Measurements from ENCODE around the gene CNPY1.

DNA sequence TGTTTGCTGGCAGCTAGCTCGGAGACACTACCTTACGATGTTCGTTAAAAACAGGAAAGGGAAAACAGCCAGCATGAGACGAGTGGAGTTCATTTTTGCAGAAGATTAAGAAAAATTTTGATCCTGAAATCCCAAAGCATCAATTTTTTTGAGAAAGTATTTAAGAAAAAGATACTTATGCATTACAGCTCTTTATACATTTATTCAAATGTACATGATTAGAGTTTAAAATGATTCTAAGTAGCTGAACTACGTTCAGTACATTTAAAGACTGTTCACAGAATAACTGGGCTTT is 34.7 kb downstream of the CNPY1 start:
- TF ChIP-seq, protein P1, sequence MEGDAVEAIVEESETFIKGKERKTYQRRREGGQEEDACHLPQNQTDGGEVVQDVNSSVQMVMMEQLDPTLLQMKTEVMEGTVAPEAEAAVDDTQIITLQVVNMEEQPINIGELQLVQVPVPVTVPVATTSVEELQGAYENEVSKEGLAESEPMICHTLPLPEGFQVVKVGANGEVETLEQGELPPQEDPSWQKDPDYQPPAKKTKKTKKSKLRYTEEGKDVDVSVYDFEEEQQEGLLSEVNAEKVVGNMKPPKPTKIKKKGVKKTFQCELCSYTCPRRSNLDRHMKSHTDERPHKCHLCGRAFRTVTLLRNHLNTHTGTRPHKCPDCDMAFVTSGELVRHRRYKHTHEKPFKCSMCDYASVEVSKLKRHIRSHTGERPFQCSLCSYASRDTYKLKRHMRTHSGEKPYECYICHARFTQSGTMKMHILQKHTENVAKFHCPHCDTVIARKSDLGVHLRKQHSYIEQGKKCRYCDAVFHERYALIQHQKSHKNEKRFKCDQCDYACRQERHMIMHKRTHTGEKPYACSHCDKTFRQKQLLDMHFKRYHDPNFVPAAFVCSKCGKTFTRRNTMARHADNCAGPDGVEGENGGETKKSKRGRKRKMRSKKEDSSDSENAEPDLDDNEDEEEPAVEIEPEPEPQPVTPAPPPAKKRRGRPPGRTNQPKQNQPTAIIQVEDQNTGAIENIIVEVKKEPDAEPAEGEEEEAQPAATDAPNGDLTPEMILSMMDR (IDR thresholded peaks at IDR 0.05), result no peak
- no peak for TF ChIP-seq EZH2 (IDR thresholded peaks at IDR 0.05; ENCODE audit: borderline replicate concordance, insufficient read depth, low read depth, low read length, poor library complexity, severe bottlenecking)
